Measurements from ENCODE around the gene MID2.
"Not testable (repeated sequence)": the region's sequence is repeated elsewhere in the genome, so short reads cannot be mapped to it uniquely, and the experiment has no call there.

MID2 gene

GRCh38 chrX:107825698-107826237 lies at the start of gene MID2:
MID2 (plus strand) TSS chrX:107825866; CDS start chrX:107826427, 561 bp downstream.
- peak; percentile 14 for DNase-seq

GRCh38 chrX:107776649-107777535 lies 48.8 kb upstream of the MID2 start:
- peak; percentile 60 for DNase-seq

- DNase-seq: no peak
These were observed 48.2 kb upstream of the MID2 start, which contains the start of gene NCBP2L for GRCh38 chrX:107777536-107777832. NCBP2L (plus strand) TSS chrX:107777733; CDS start chrX:107794221, 16,488 bp downstream.

GRCh38 chrX:107780525-107780924 lies 45.1 kb upstream of the MID2 start:
- DNase-seq: no peak

GRCh38 chrX:107787827-107788226 lies 37.8 kb upstream of the MID2 start:
- DNase-seq: no peak

- no peak for DNase-seq
These were observed 21.2 kb upstream of the MID2 start for GRCh38 chrX:107804427-107804826.

- DNase-seq: no peak
These were observed 20.5 kb upstream of the MID2 start for GRCh38 chrX:107805179-107805578.

GRCh38 chrX:107810053-107810452 lies 15.6 kb upstream of the MID2 start:
- not testable (repeated sequence) for DNase-seq

- no peak for DNase-seq
These were observed 6.7 kb upstream of the MID2 start for GRCh38 chrX:107818900-107819521.

GRCh38 chrX:107823042-107823441 lies 2.6 kb upstream of the MID2 start:
- DNase-seq: no peak

- DNase-seq: no peak
These were observed 2.2 kb upstream of the MID2 start for GRCh38 chrX:107823456-107823855.

- DNase-seq: no peak
These were observed 768 bp downstream of the MID2 start for GRCh38 chrX:107826238-107827029.

GRCh38 chrX:107827030-107827831 lies 1.6 kb downstream of the MID2 start:
- no peak for DNase-seq

- no peak for DNase-seq
These were observed 2.2 kb downstream of the MID2 start for GRCh38 chrX:107827852-107828251.

GRCh38 chrX:107829878-107830277 lies 4.2 kb downstream of the MID2 start:
- no peak for DNase-seq

- no peak for DNase-seq
These were observed 5.5 kb downstream of the MID2 start for GRCh38 chrX:107831071-107831730.

GRCh38 chrX:107834275-107835201 lies 8.9 kb downstream of the MID2 start:
- no peak for DNase-seq

- no peak for DNase-seq
These were observed 11.3 kb downstream of the MID2 start for GRCh38 chrX:107836958-107837357.

GRCh38 chrX:107840971-107841370 lies 15.3 kb downstream of the MID2 start:
- no peak for DNase-seq

GRCh38 chrX:107842715-107843400 lies 17.2 kb downstream of the MID2 start:
- DNase-seq: no peak
